Measurements from ENCODE around the gene PDRG1. TPM values are rescaled to one million over a fixed set of nuclear protein-coding genes. Genes with fewer than 3 reads are reported as not detected.
A peak's percentile ranks its signal among the peaks of the same experiment; 100 is the strongest.

Gene PDRG1
- total RNA-seq, 1 experiment from 2014 or later: 48.2 TPM

DNA sequence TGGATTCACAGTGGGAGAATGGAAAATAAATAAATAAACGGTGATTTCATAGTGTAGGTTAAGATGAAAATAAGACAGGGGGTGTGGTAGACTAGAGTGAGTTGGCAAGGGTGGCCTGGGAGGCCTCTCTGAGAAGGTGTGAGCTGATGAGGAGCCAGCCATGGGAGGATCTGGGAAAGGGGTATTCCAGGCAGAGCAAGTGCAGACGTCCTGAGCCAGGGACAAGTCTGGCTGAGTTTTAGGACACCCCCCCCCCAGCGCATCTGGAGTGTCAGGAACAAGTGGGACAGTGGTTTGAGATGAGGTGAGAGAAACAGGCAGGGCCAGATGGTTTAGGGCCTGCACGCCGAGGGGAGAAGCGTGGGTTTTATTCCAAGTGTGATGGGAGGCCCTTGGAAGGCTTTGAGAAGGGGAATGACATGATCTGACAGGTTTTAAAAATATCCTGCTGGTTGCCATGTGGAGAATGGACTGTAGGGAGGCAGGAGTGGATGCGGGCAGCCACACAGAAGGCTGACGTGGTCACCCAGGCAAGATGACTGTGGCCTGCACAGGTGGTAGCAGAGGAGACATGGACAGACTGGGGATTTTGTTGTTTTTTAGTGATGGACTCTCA is 37.3 kb upstream of the PDRG1 start:
- CTCF ChIA-PET: interaction anchor here (0.5 kb wide), 1 partner anchor 356 kb away, joined by 6 read pairs; no protein-coding TSS in a partner anchor
- intact Hi-C loops (cut with micrococcal nuclease; ENCODE audit: unreplicated experiment): no loop called here
- Histone ChIP-seq H3K4me3 (ENCODE audit: low read depth in 2 of 2, low read length in 2 of 2) (no peak overlapping the region), H3K27me3 (ENCODE audit: control insufficient read depth, insufficient read depth, low read length) (no peaks in the 10 kb centered on the region), H3K9me3 (ENCODE audit: control insufficient read depth, insufficient read depth, low read depth, low read length) (no peaks in the 10 kb centered on the region), H3K36me3 (ENCODE audit: control insufficient read depth, insufficient read depth, low read length) (no peaks in the 10 kb centered on the region), H3K4me1 (ENCODE audit: control insufficient read depth, insufficient read depth, low read length) (peaks cover 40% of the 10 kb centered on the region), H3K27ac (ENCODE audit: low read length) (peak overlapping the region; percentile 20; the same call in 1 of the 2 replicates)
- no peak for ATAC-seq
- no TSS peak for BruUV-seq (replicated peaks)
- DNase-seq (ENCODE audit: low read depth, low spot score): no peak
- no peak for TF ChIP-seq SIN3A (IDR thresholded peaks at IDR 0.05; ENCODE audit: borderline replicate concordance, insufficient read depth, low read depth, low read length)
- TF ChIP-seq, protein P1, sequence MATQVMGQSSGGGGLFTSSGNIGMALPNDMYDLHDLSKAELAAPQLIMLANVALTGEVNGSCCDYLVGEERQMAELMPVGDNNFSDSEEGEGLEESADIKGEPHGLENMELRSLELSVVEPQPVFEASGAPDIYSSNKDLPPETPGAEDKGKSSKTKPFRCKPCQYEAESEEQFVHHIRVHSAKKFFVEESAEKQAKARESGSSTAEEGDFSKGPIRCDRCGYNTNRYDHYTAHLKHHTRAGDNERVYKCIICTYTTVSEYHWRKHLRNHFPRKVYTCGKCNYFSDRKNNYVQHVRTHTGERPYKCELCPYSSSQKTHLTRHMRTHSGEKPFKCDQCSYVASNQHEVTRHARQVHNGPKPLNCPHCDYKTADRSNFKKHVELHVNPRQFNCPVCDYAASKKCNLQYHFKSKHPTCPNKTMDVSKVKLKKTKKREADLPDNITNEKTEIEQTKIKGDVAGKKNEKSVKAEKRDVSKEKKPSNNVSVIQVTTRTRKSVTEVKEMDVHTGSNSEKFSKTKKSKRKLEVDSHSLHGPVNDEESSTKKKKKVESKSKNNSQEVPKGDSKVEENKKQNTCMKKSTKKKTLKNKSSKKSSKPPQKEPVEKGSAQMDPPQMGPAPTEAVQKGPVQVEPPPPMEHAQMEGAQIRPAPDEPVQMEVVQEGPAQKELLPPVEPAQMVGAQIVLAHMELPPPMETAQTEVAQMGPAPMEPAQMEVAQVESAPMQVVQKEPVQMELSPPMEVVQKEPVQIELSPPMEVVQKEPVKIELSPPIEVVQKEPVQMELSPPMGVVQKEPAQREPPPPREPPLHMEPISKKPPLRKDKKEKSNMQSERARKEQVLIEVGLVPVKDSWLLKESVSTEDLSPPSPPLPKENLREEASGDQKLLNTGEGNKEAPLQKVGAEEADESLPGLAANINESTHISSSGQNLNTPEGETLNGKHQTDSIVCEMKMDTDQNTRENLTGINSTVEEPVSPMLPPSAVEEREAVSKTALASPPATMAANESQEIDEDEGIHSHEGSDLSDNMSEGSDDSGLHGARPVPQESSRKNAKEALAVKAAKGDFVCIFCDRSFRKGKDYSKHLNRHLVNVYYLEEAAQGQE (IDR thresholded peaks at IDR 0.05; ENCODE audit: insufficient read depth in 1 of 2, low read depth in 2 of 2, low read length in 1 of 2): no peak
- no peak for TF ChIP-seq TCF7L2 (IDR thresholded peaks at IDR 0.05; ENCODE audit: low read depth, low read length)
- TF ChIP-seq POLR2AphosphoS5 (IDR thresholded peaks at IDR 0.05; ENCODE audit: low read depth, low read length): no peak
- TF ChIP-seq, protein P2, sequence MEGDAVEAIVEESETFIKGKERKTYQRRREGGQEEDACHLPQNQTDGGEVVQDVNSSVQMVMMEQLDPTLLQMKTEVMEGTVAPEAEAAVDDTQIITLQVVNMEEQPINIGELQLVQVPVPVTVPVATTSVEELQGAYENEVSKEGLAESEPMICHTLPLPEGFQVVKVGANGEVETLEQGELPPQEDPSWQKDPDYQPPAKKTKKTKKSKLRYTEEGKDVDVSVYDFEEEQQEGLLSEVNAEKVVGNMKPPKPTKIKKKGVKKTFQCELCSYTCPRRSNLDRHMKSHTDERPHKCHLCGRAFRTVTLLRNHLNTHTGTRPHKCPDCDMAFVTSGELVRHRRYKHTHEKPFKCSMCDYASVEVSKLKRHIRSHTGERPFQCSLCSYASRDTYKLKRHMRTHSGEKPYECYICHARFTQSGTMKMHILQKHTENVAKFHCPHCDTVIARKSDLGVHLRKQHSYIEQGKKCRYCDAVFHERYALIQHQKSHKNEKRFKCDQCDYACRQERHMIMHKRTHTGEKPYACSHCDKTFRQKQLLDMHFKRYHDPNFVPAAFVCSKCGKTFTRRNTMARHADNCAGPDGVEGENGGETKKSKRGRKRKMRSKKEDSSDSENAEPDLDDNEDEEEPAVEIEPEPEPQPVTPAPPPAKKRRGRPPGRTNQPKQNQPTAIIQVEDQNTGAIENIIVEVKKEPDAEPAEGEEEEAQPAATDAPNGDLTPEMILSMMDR (IDR thresholded peaks at IDR 0.05): no peak
- in situ Hi-C loops (cut with HindIII; ENCODE audit: low pct_unique_long_range_greater_than_20kb, low sequenced_read_pairs): no loop called here
- POLR2A ChIA-PET: no interaction called here

DNA sequence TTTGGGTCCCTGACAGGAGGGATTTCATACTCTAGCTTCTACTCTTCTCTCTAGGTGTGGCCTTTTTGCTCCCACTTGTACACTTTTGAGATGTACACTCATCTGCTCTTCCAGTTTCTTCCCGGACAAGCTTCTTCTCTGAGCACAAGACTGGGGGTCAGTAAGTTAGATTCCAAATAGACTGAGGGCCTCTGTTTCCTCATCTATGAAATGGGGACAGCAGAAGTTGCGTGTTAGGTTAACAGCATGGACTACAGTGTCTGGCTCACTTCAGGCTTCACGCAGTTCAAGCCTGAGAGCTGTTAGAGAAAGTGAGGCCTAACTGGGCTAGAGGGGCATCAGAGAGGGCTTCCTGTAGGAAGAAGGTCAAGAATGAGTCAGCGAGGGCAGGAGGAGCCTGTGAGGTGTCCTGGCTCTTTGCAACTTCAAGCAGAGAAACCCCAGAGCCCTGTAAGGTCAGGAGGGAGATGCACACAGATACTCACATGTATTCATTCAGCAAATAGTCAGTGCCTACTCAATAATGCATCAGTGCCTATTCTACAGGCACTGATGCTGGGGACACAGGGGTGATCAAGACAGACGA is 36.7 kb upstream of the PDRG1 start:
- Histone ChIP-seq H3K9me3 (ENCODE audit: control insufficient read depth, insufficient read depth, low read depth, low read length) (no peaks in the 10 kb centered on the region), H3K36me3 (ENCODE audit: control insufficient read depth, insufficient read depth, low read length) (no peaks in the 10 kb centered on the region), H3K27ac (ENCODE audit: low read length) (peak overlapping the region; percentile 74; the same call in 1 of the 2 replicates), H3K4me1 (ENCODE audit: control insufficient read depth, insufficient read depth, low read length) (peaks cover 40% of the 10 kb centered on the region), H3K27me3 (ENCODE audit: control insufficient read depth, insufficient read depth, low read length) (no peaks in the 10 kb centered on the region), H3K4me3 (ENCODE audit: low read depth in 2 of 2, low read length in 2 of 2) (no peak overlapping the region)
- BruUV-seq (replicated peaks): no TSS peak
- ChIA-PET POLR2A (interaction anchor here (0.6 kb wide), 1 partner anchor 145 kb away, joined by 3 read pairs; no protein-coding TSS in a partner anchor), CTCF (interaction anchor here (0.6 kb wide), 1 partner anchor 29 kb away, joined by 3 read pairs; no protein-coding TSS in a partner anchor)
- intact Hi-C loops (cut with micrococcal nuclease; ENCODE audit: unreplicated experiment) (no loop called here), in situ Hi-C loops (cut with HindIII; ENCODE audit: low pct_unique_long_range_greater_than_20kb, low sequenced_read_pairs) (no loop called here)
- TF ChIP-seq, protein P2 (IDR thresholded peaks at IDR 0.05): no peak
- TF ChIP-seq SIN3A (IDR thresholded peaks at IDR 0.05; ENCODE audit: borderline replicate concordance, insufficient read depth, low read depth, low read length) (no peak), TCF7L2 (IDR thresholded peaks at IDR 0.05; ENCODE audit: low read depth, low read length) (no peak), POLR2AphosphoS5 (IDR thresholded peaks at IDR 0.05; ENCODE audit: low read depth, low read length) (no peak)
- TF ChIP-seq, protein P1 (IDR thresholded peaks at IDR 0.05; ENCODE audit: insufficient read depth in 1 of 2, low read depth in 2 of 2, low read length in 1 of 2): no peak
- peak; percentile 7; the same call in 1 of the 2 replicates for ATAC-seq
- DNase-seq (ENCODE audit: low read depth, low spot score): no peak
